A549 (cell line): ENCODE results near the gene DFFB. TPM values are rescaled to one million over a fixed set of nuclear protein-coding genes. Genes with fewer than 3 reads are reported as not detected.

Source experiments
- ATAC-seq, 2 experiments: fragments of 200-7000 bp in 1 of 2; fragments of >200 bp in 1 of 2; cut with Nextera tagmentation in 1 of 2; cut with Tn5 transposase in 1 of 2; 3 replicates each; pipeline versions ENCODE4 v1.8.0 to v1.9.1; 2018 to 2020; ENCODE audit warnings: mild to moderate bottlenecking in 1 of 2, moderate library complexity in 1 of 2
- CTCF ChIA-PET: fragments of 300-600 bp; sonication (Branson Sonifier 250); formaldehyde crosslinking; extraction: SDS; loops from one replicate; lab custom pipeline; 2021; ENCODE audit warnings: antibody characterized with exemption, inconsistent platforms; lab: Yijun Ruan, JAX
- POLR2A ChIA-PET: fragments of 350-600 bp; formaldehyde crosslinking; extraction: SDS; loops from one replicate; lab custom pipeline; 2021; ENCODE audit warnings: antibody characterized with exemption, inconsistent platforms; lab: Yijun Ruan, JAX
- DNase-seq, 2 experiments: peaks; one replicate each; pipeline versions ENCODE4 v3.0.0 to v3.0.0-alpha.2; 2011 to 2016; ENCODE audit warnings: low read depth in 1 of 2, low spot score in 1 of 2
- FAIRE-seq: peaks from 2 replicates; lab custom pipeline; 2011; peaks lifted over from hg19 to GRCh38; lab: Jason Lieb, UNC
- H3K27ac ChIP-seq, 2 experiments: fragments of >200 bp; sonication (Bioruptor Twin); formaldehyde crosslinking; 3 replicates each; pipeline ENCODE4 v1.5.1; 2016 to 2017
- H3K4me1 ChIP-seq: fragments of >200 bp; sonication (Bioruptor Twin); formaldehyde crosslinking; 3 replicates; pipeline ENCODE4 v1.6.1; 2016
- H3K4me2 ChIP-seq: fragments of >200 bp; sonication (Bioruptor Twin); formaldehyde crosslinking; 3 replicates; pipeline ENCODE4 v1.6.1; 2016
- H3K4me3 ChIP-seq: fragments of >200 bp; sonication (Bioruptor Twin); formaldehyde crosslinking; 3 replicates; pipeline ENCODE4 v1.5.1; 2016
- H3K9me3 ChIP-seq: fragments of >200 bp; sonication (Bioruptor Twin); formaldehyde crosslinking; 3 replicates; pipeline ENCODE4 v1.6.1; 2016
- BHLHE40 ChIP-seq: IDR thresholded peaks from 2 replicates; pipeline ENCODE4 v1.6.1; 2012; ENCODE audit warnings: low read depth, low read length, inconsistent platforms
- CHD2 ChIP-seq: fragments of 150-350 bp; IDR thresholded peaks from 2 replicates; pipeline ENCODE4 v1.6.1; 2014; ENCODE audit warnings: low read length; ENCODE audit not compliant: partially characterized antibody
- CHD4 ChIP-seq: fragments of 200-600 bp; sonication (generic); IDR thresholded peaks from 2 replicates; pipeline ENCODE4 v1.6.1; 2016; ENCODE audit warnings: antibody characterized with exemption, mild to moderate bottlenecking, borderline replicate concordance
- FOSB ChIP-seq: fragments of 250-450 bp; sonication (Bioruptor Pico); IDR thresholded peaks from 2 replicates; pipeline ENCODE4 v1.5.0; 2020; ENCODE audit warnings: mild to moderate bottlenecking, moderate library complexity
- FOXS1 ChIP-seq: fragments of 250-450 bp; sonication (Bioruptor Pico); IDR thresholded peaks from 2 replicates; pipeline ENCODE4 v1.5.0; 2020; ENCODE audit warnings: mild to moderate bottlenecking, moderate library complexity
- HES2 ChIP-seq: fragments of >200 bp; sonication (Bioruptor Twin); formaldehyde crosslinking; IDR thresholded peaks from 2 replicates; pipeline ENCODE4 v1.6.1; 2016
- HOXA7 ChIP-seq: fragments of 250-450 bp; sonication (Bioruptor Pico); IDR thresholded peaks from 2 replicates; pipeline ENCODE4 v1.5.0; 2020; ENCODE audit warnings: mild to moderate bottlenecking, moderate library complexity
- HOXB5 ChIP-seq: fragments of 250-450 bp; sonication (Bioruptor Pico); IDR thresholded peaks from 2 replicates; pipeline ENCODE4 v1.5.0; 2020; ENCODE audit warnings: mild to moderate bottlenecking, moderate library complexity
- JUN ChIP-seq, 2 experiments: fragments of >200 bp; sonication (Bioruptor Twin); formaldehyde crosslinking; IDR thresholded peaks; 2 replicates in 1 of 2; 3 replicates in 1 of 2; pipeline ENCODE4 v1.6.1; 2016 to 2017
- MAX ChIP-seq: IDR thresholded peaks from 2 replicates; pipeline ENCODE4 v1.6.1; 2012
- MAZ ChIP-seq: fragments of 150-350 bp; IDR thresholded peaks from 2 replicates; pipeline ENCODE4 v1.6.1; 2014; ENCODE audit warnings: antibody characterized with exemption, low read depth, low read length, borderline replicate concordance
- MYC ChIP-seq: IDR thresholded peaks from 2 replicates; pipeline ENCODE4 v1.6.1; 2012; ENCODE audit warnings: mild to moderate bottlenecking, inconsistent platforms, low read length, improper control_type of control experiment, borderline replicate concordance
- NPAS2 ChIP-seq: fragments of 250-450 bp; sonication (Bioruptor Pico); IDR thresholded peaks from 2 replicates; pipeline ENCODE4 v1.8.0; 2022; ENCODE audit warnings: mild to moderate bottlenecking, moderate library complexity, borderline replicate concordance
- PHF8 ChIP-seq: fragments of 200-600 bp; sonication (generic); IDR thresholded peaks from 2 replicates; pipeline ENCODE4 v1.6.1; 2016; ENCODE audit warnings: low read depth, mild to moderate bottlenecking, antibody characterized with exemption, moderate library complexity, borderline replicate concordance
- RAD21 ChIP-seq, 2 experiments: fragments of >200 bp in 1 of 2; sonication (Bioruptor Twin) in 1 of 2; formaldehyde crosslinking in 1 of 2; IDR thresholded peaks in 1 of 2; conservative IDR thresholded peaks in 1 of 2; 2 replicates in 1 of 2; 3 replicates in 1 of 2; pipeline ENCODE4 v1.6.1; 2012 to 2018; ENCODE audit warnings: inconsistent platforms in 1 of 2
- RCOR1 ChIP-seq: fragments of 150-350 bp; IDR thresholded peaks from 2 replicates; pipeline ENCODE4 v1.6.1; 2014; ENCODE audit warnings: antibody characterized with exemption, low read length, low read depth
- RFX5 ChIP-seq: fragments of 450-650 bp; IDR thresholded peaks from 2 replicates; pipeline ENCODE4 v1.7.1; 2014; ENCODE audit warnings: antibody characterized with exemption, mild to moderate bottlenecking, moderate library complexity
- TFCP2L1 ChIP-seq: fragments of 250-450 bp; sonication (Bioruptor Pico); IDR thresholded peaks from 2 replicates; pipeline ENCODE4 v1.5.0; 2021; ENCODE audit warnings: mild to moderate bottlenecking
- ZC3H11A ChIP-seq: fragments of 450-650 bp; IDR thresholded peaks from 2 replicates; pipeline ENCODE4 v1.6.1; 2014; ENCODE audit warnings: antibody characterized with exemption, mild to moderate bottlenecking
- WGBS: methylation state at CpG from one replicate; pipeline ENCODE4 v1.1.6; 2017; ENCODE audit errors: missing lambda C conversion rate; 5-methylcytosine and 5-hydroxymethylcytosine counted together
- polyA plus RNA-seq, 4 experiments: library from polyadenylated mRNA; depleted of rRNA in 3 of 4; stranded (reverse); fragments of >200 nt; fragmentation: RNase III in 1 of 4; extraction: RNeasy Plus Mini Kit Qiagen cat#74134 plus additional on column Dnase treatment in 1 of 4; gene quantifications; 2 replicates in 3 of 4; 3 replicates in 1 of 4; pipeline ENCODE4 v1.2.3, GENCODE V29; 2011 to 2017
- TF ChIP-seq, protein P1 (sequence below): fragments of 200-600 bp; sonication (generic); IDR thresholded peaks from 2 replicates; pipeline ENCODE4 v1.6.1; 2016; ENCODE audit warnings: antibody characterized with exemption, mild to moderate bottlenecking, moderate library complexity
- TF ChIP-seq, protein P2 (sequence below): fragments of 250-450 bp; sonication (Bioruptor Pico); IDR thresholded peaks from 2 replicates; pipeline ENCODE4 v1.5.0; 2020; ENCODE audit warnings: low read depth, mild to moderate bottlenecking, moderate library complexity
- TF ChIP-seq, protein P3 (sequence below): IDR thresholded peaks from 2 replicates; pipeline ENCODE4 v1.6.1; 2012; ENCODE audit warnings: low read depth, borderline replicate concordance

Gene DFFB
- polyA plus RNA-seq, 2 of the 4 experiments (the other 2 are of a cell fraction), result 2.5 to 3.7 TPM

DNA sequence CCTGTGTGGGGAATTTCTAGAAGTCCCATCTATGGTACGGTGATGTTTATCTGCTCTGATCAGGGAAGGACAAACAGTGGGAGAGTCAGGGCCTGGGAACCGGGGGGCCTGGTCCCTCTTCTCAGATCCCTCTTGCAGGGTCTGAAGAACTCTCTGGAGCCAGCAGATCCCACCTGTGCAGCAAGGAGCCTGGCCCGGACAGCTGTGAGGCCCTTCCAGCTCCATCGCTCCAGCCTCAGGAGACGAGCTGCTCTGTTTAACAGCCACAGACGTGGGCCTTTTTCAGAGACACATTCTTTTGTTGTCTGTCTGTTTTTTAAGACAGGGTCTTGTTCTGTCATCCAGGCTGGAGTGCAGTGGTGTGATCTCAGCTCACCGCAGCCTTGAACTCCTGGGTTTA is 28.3 kb downstream of the DFFB start:
- no peaks in the 10 kb centered on the region for H3K9me3 ChIP-seq
- H3K27ac ChIP-seq, result no peak overlapping the region
- no peak for TF ChIP-seq CHD4
- no peak for TF ChIP-seq JUN (IDR thresholded peaks at IDR 0.05)
- TF ChIP-seq, protein P1, sequence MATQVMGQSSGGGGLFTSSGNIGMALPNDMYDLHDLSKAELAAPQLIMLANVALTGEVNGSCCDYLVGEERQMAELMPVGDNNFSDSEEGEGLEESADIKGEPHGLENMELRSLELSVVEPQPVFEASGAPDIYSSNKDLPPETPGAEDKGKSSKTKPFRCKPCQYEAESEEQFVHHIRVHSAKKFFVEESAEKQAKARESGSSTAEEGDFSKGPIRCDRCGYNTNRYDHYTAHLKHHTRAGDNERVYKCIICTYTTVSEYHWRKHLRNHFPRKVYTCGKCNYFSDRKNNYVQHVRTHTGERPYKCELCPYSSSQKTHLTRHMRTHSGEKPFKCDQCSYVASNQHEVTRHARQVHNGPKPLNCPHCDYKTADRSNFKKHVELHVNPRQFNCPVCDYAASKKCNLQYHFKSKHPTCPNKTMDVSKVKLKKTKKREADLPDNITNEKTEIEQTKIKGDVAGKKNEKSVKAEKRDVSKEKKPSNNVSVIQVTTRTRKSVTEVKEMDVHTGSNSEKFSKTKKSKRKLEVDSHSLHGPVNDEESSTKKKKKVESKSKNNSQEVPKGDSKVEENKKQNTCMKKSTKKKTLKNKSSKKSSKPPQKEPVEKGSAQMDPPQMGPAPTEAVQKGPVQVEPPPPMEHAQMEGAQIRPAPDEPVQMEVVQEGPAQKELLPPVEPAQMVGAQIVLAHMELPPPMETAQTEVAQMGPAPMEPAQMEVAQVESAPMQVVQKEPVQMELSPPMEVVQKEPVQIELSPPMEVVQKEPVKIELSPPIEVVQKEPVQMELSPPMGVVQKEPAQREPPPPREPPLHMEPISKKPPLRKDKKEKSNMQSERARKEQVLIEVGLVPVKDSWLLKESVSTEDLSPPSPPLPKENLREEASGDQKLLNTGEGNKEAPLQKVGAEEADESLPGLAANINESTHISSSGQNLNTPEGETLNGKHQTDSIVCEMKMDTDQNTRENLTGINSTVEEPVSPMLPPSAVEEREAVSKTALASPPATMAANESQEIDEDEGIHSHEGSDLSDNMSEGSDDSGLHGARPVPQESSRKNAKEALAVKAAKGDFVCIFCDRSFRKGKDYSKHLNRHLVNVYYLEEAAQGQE, result no peak
- no peak for TF ChIP-seq PHF8
- TF ChIP-seq MYC, result no peak
- no peak for TF ChIP-seq HOXB5 (CRISPR knock-in tag)
- TF ChIP-seq ZC3H11A, result no peak
- TF ChIP-seq RFX5, result no peak
- no peak for FAIRE-seq
- ChIA-PET CTCF (interaction anchor here (0.6 kb wide), 1 partner anchor 1968 kb away, joined by 3 read pairs; no protein-coding TSS in a partner anchor), POLR2A (no interaction called here)
- ATAC-seq, result 0 out of 6 replicates have a peak, but pooled peaks of 1 of the 2 experiments have one; percentile 24
- H3K4me2 ChIP-seq, result no peak overlapping the region
- H3K4me3 ChIP-seq, result no peak overlapping the region
- no peak for DNase-seq
- no peaks in the 10 kb centered on the region for H3K4me1 ChIP-seq
- 93% methylated on average over 7 of the region's 7 CpGs for WGBS

- Histone ChIP-seq H3K4me2 (no peak overlapping the region), H3K27ac (no peak overlapping the region), H3K9me3 (no peaks in the 10 kb centered on the region), H3K4me3 (no peak overlapping the region), H3K4me1 (no peaks in the 10 kb centered on the region)
- FAIRE-seq, result no peak
- POLR2A ChIA-PET, result no interaction called here
- 92% methylated on average over 13 of the region's 15 CpGs for WGBS
- ATAC-seq, result no peak
- no peak for DNase-seq
- TF ChIP-seq FOXS1 (CRISPR knock-in tag) (no peak), JUN (IDR thresholded peaks at IDR 0.05) (no peak), CHD4 (no peak), HES2 (no peak), RFX5 (no peak), RAD21 (conservative IDR thresholded peaks at IDR 0.05 in 1 of 2, IDR thresholded peaks at IDR 0.05 in 1 of 2) (no peak), TFCP2L1 (no peak), HOXA7 (no peak), RCOR1 (no peak), NPAS2 (no peak), CHD2 (no peak), BHLHE40 (no peak), MAX (no peak), MAZ (no peak), FOSB (CRISPR knock-in tag) (no peak)
- TF ChIP-seq, protein P2, sequence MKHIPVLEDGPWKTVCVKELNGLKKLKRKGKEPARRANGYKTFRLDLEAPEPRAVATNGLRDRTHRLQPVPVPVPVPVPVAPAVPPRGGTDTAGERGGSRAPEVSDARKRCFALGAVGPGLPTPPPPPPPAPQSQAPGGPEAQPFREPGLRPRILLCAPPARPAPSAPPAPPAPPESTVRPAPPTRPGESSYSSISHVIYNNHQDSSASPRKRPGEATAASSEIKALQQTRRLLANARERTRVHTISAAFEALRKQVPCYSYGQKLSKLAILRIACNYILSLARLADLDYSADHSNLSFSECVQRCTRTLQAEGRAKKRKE (CRISPR knock-in tag), result no peak
- TF ChIP-seq, protein P3, sequence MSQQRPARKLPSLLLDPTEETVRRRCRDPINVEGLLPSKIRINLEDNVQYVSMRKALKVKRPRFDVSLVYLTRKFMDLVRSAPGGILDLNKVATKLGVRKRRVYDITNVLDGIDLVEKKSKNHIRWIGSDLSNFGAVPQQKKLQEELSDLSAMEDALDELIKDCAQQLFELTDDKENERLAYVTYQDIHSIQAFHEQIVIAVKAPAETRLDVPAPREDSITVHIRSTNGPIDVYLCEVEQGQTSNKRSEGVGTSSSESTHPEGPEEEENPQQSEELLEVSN, result no peak
- CTCF ChIA-PET, result interaction anchor here (0.6 kb wide), 1 partner anchor 1968 kb away, joined by 3 read pairs; no protein-coding TSS in a partner anchor
Measured at GRCh38 chr1:3886106-3886670, 28.9 kb downstream of the DFFB start.
